ENCODE measurements around the gene NTM. TPM values are rescaled to one million over a fixed set of nuclear protein-coding genes. Genes with fewer than 3 reads are reported as not detected.
A peak's percentile ranks its signal among the peaks of the same experiment; 100 is the strongest.

NTM gene
- total and polyA plus RNA-seq, 12 donors = 0.43 to 3.0 (median 1.3) TPM

DNA sequence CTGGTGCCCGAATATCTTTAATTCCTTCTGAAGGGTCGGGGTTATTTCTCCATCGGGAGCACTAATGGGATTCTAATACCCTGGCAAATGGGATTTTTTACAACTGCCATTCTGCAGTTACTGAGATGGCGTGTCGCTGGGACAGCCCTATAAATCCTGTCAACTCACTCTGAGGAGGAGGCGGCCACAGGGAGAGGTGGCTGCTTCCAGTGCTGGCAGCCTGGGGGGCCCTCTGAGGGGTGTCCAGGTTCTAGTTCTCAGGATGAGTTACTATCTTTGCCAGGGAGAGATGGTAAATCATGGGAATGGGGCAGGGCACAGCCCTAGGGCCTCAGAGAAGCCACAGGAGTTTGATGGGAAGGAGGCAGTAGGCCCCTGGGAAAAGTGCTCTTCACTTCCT, 135.9 kb downstream of the NTM start:
- Histone ChIP-seq H3K27ac (no peak overlapping the region), H3K4me3 (no peak overlapping the region), H3K9me3 (no peaks in the 10 kb centered on the region), H3K27me3 (peaks cover 0 to 27% (median 5%) of the 10 kb centered on the region in 7 donors), H3K36me3 (no peaks in the 10 kb centered on the region), H3K4me1 (no peaks in the 10 kb centered on the region)
- DNase-seq (no peak), ATAC-seq (no peak)
- 83 to 88% methylated on average over 6 of the region's 6 CpGs for WGBS, 2 donors
- intact Hi-C loops (cut with DNase I) = loop anchor here in 4 of 10 donors (10.0 kb wide), 3 partner anchors 92 to 442 kb away; no protein-coding TSS in a partner anchor
- no peak for TF ChIP-seq CTCF (IDR thresholded peaks at IDR 0.05)

- Histone ChIP-seq H3K4me1 (no peaks in the 10 kb centered on the region), H3K9me3 (no peaks in the 10 kb centered on the region), H3K36me3 (no peaks in the 10 kb centered on the region), H3K4me3 (no peak overlapping the region), H3K27ac (no peak overlapping the region), H3K27me3 (peaks cover 0 to 11% (median 0%) of the 10 kb centered on the region in 7 donors)
- 77 to 80% methylated on average over 8 of the region's 8 CpGs for WGBS, 2 donors
- DNase-seq (no peak), ATAC-seq (no peak)
- TF ChIP-seq CTCF (IDR thresholded peaks at IDR 0.05) = no peak
- intact Hi-C loops (cut with DNase I) = loop anchor here in 9 of 10 donors (5.0 to 10.0 kb wide), 7 partner anchors 103 to 448 kb away; no protein-coding TSS in a partner anchor
These were observed 140.2 kb downstream of the NTM start for GRCh38 chr11:131510662-131511061.

DNA sequence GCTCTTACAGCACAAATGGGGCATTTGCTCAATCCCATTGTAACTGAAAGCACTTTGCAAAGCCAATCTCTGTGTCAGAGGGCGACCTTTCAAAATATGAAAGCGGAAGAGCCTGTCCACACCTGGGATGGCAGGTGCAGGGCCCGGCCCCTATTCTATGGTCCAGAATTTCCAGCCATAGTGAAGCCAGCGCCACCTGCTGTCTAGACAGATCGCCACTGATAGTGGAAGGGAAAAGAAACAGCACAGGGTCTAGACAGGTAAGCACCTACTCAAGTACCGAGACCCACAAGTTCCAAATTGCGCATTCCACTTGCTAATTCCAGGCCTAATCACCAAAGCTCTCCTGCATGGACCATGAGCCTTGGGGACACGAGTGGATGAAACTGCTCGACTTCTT, 141.4 kb downstream of the NTM start:
- ATAC-seq = no peak
- H3K27me3 ChIP-seq = peaks cover 0 to 6% (median 0%) of the 10 kb centered on the region in 7 donors
- H3K36me3 ChIP-seq = no peaks in the 10 kb centered on the region
- intact Hi-C loops (cut with DNase I) = loop anchor here in 9 of 10 donors (5.0 to 10.0 kb wide), 7 partner anchors 104 to 449 kb away; no protein-coding TSS in a partner anchor
- H3K9me3 ChIP-seq = no peaks in the 10 kb centered on the region
- no peak overlapping the region for H3K4me3 ChIP-seq
- no peaks in the 10 kb centered on the region for H3K4me1 ChIP-seq
- no peak for DNase-seq
- no peak overlapping the region for H3K27ac ChIP-seq
- TF ChIP-seq CTCF (IDR thresholded peaks at IDR 0.05) = peak in 8 of 9 donors; percentile 10 to 57 (median 46)
- 54 to 57% methylated on average over 9 of the region's 9 CpGs for WGBS, 2 donors

DNA sequence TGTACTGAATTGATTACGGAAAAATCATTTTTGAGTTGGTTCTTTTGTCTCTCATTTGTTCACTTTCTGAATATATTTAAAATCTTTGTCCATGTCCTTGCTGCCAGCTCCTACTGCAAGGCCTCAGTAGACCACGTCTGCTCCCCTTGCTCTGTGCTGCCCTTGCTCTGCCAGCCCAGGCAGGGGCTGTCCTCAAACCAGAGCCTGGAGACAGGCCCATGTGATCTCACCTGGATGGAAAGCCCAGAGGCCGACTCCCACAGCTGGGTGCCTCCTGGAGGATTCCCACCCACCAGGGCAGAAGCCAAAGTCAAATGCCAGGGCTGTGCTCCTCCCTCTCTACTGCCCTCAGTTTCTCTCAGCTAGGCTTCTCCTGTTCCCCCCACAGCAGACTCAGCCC, 141.8 kb downstream of the NTM start:
- H3K9me3 ChIP-seq = no peaks in the 10 kb centered on the region
- no peak overlapping the region for H3K27ac ChIP-seq
- no peaks in the 10 kb centered on the region for H3K36me3 ChIP-seq
- no peak for DNase-seq
- ATAC-seq = no peak
- 70 to 71% methylated on average over 3 of the region's 3 CpGs for WGBS, 2 donors
- peaks cover 0 to 6% (median 0%) of the 10 kb centered on the region in 7 donors for H3K27me3 ChIP-seq
- H3K4me1 ChIP-seq = no peaks in the 10 kb centered on the region
- intact Hi-C loops (cut with DNase I) = loop anchor here in 9 of 10 donors (5.0 to 10.0 kb wide), 7 partner anchors 105 to 450 kb away; no protein-coding TSS in a partner anchor
- no peak for TF ChIP-seq CTCF (IDR thresholded peaks at IDR 0.05)
- H3K4me3 ChIP-seq = no peak overlapping the region
